ENCODE data around the gene PRKN. TPM values are rescaled to one million over a fixed set of nuclear protein-coding genes. Genes with fewer than 3 reads are reported as not detected.

PRKN gene
- total RNA-seq, 2 donors from 2014 or later = 3.3 to 4.8 TPM

- Mint-ChIP-seq H3K27me3 (ENCODE audit: insufficient read depth) (peaks cover 10% of the 10 kb centered on the region), H3K4me1 (peaks cover 1% of the 10 kb centered on the region), H3K36me3 (ENCODE audit: low read depth) (no peaks in the 10 kb centered on the region), H3K4me3 (no peak overlapping the region), H3K27ac (no peak overlapping the region), H3K9me3 (no peaks in the 10 kb centered on the region)
- no peaks in the 10 kb centered on the region for H3K9me3 ChIP-seq (ENCODE audit: control insufficient read depth, low read length)
- no peaks in the 10 kb centered on the region for H3K36me3 ChIP-seq (ENCODE audit: control insufficient read depth, insufficient read depth, low read length)
- H3K27ac ChIP-seq (ENCODE audit: low read depth, low read length) = no peak overlapping the region
- no peak overlapping the region for H3K4me3 ChIP-seq (ENCODE audit: low read length)
- no peak overlapping the region for H3K9ac ChIP-seq (ENCODE audit: extremely low read depth, low read length, poor library complexity, severe bottlenecking)
- 63 to 70% methylated on average over 2 to 4 of the region's 4 CpGs for WGBS, 2 experiments (ENCODE audit: insufficient coverage in 1 of 2, insufficient read length in 1 of 2)
- H3K27me3 ChIP-seq (ENCODE audit: control insufficient read depth, insufficient read depth, low read length, poor library complexity, severe bottlenecking) = peaks cover 13% of the 10 kb centered on the region
- no peak for DNase-seq
- H3K4me1 ChIP-seq (ENCODE audit: control insufficient read depth, insufficient read depth, low read length) = no peaks in the 10 kb centered on the region
- TF ChIP-seq CTCF (conservative IDR thresholded peaks at IDR 0.05) = no peak
Observed at GRCh38 chr6:162294029-162294428, 433.5 kb downstream of the PRKN start.

GRCh38 chr6:162292915-162293314, 434.7 kb downstream of the PRKN start:
- Mint-ChIP-seq H3K27me3 (ENCODE audit: insufficient read depth) (peaks cover 18% of the 10 kb centered on the region), H3K4me3 (no peak overlapping the region), H3K4me1 (peaks cover 2% of the 10 kb centered on the region), H3K36me3 (ENCODE audit: low read depth) (no peaks in the 10 kb centered on the region), H3K9me3 (no peaks in the 10 kb centered on the region), H3K27ac (no peak overlapping the region)
- TF ChIP-seq CTCF (conservative IDR thresholded peaks at IDR 0.05) = no peak
- DNase-seq = no peak
- H3K4me3 ChIP-seq (ENCODE audit: low read length) = no peak overlapping the region
- H3K36me3 ChIP-seq (ENCODE audit: control insufficient read depth, insufficient read depth, low read length) = no peaks in the 10 kb centered on the region
- H3K4me1 ChIP-seq (ENCODE audit: control insufficient read depth, insufficient read depth, low read length) = no peaks in the 10 kb centered on the region
- 90 to 92% methylated on average over 1 to 2 of the region's 2 CpGs for WGBS, 2 experiments (ENCODE audit: insufficient coverage in 1 of 2, insufficient read length in 1 of 2)
- no peak overlapping the region for H3K9ac ChIP-seq (ENCODE audit: extremely low read depth, low read length, poor library complexity, severe bottlenecking)
- H3K27me3 ChIP-seq (ENCODE audit: control insufficient read depth, insufficient read depth, low read length, poor library complexity, severe bottlenecking) = peaks cover 24% of the 10 kb centered on the region
- H3K9me3 ChIP-seq (ENCODE audit: control insufficient read depth, low read length) = no peaks in the 10 kb centered on the region
- no peak overlapping the region for H3K27ac ChIP-seq (ENCODE audit: low read depth, low read length)

GRCh38 chr6:162290846-162291465, 436.6 kb downstream of the PRKN start:
- H3K4me3 Mint-ChIP-seq = no peak overlapping the region
- no peaks in the 10 kb centered on the region for H3K9me3 ChIP-seq (ENCODE audit: control insufficient read depth, low read length)
- no peak overlapping the region for H3K27ac ChIP-seq (ENCODE audit: low read depth, low read length)
- H3K27me3 ChIP-seq (ENCODE audit: control insufficient read depth, insufficient read depth, low read length, poor library complexity, severe bottlenecking) = peaks cover 34% of the 10 kb centered on the region
- no peak overlapping the region for H3K27ac Mint-ChIP-seq
- no peak for DNase-seq
- H3K4me1 ChIP-seq (ENCODE audit: control insufficient read depth, insufficient read depth, low read length) = no peaks in the 10 kb centered on the region
- no peak for TF ChIP-seq CTCF (conservative IDR thresholded peaks at IDR 0.05)
- 95 to 98% methylated on average over 5 of the region's 6 CpGs for WGBS, 2 experiments (ENCODE audit: insufficient coverage in 1 of 2, insufficient read length in 1 of 2)
- peaks cover 2% of the 10 kb centered on the region for H3K4me1 Mint-ChIP-seq
- H3K9me3 Mint-ChIP-seq = no peaks in the 10 kb centered on the region
- H3K9ac ChIP-seq (ENCODE audit: extremely low read depth, low read length, poor library complexity, severe bottlenecking) = no peak overlapping the region
- H3K36me3 Mint-ChIP-seq (ENCODE audit: low read depth) = no peaks in the 10 kb centered on the region
- no peaks in the 10 kb centered on the region for H3K36me3 ChIP-seq (ENCODE audit: control insufficient read depth, insufficient read depth, low read length)
- no peak overlapping the region for H3K4me3 ChIP-seq (ENCODE audit: low read length)
- peaks cover 19% of the 10 kb centered on the region for H3K27me3 Mint-ChIP-seq (ENCODE audit: insufficient read depth)

Measured in endodermal cell (in vitro differentiated cells).